GM12891 (cell line): Measurements from ENCODE around the gene RPP21.

Experiments used
- PAX5 ChIP-seq: IDR thresholded peaks from 2 replicates; pipeline ENCODE4 v1.6.1; 2011; ENCODE audit warnings: low read length, moderate library complexity, mild to moderate bottlenecking; ENCODE audit not compliant: insufficient read depth, severe bottlenecking
- POLR2A ChIP-seq: IDR thresholded peaks from 2 replicates; pipeline ENCODE4 v1.6.1; 2011; ENCODE audit warnings: low read depth, low read length, control low read depth
- POLR2AphosphoS5 ChIP-seq: IDR thresholded peaks from 2 replicates; pipeline ENCODE4 v1.6.1; 2011; ENCODE audit warnings: low read depth, low read length, control low read depth
- SPI1 ChIP-seq: IDR thresholded peaks from 2 replicates; pipeline ENCODE4 v1.6.1; 2011; ENCODE audit warnings: low read depth, low read length, control low read depth
- TAF1 ChIP-seq: IDR thresholded peaks from 2 replicates; pipeline ENCODE4 v1.6.1; 2011; ENCODE audit warnings: low read depth, low read length, control low read depth

GRCh38 chr6:30361661-30362060 lies 16.7 kb downstream of the RPP21 start:
- TF ChIP-seq PAX5 (no peak), POLR2A (no peak), POLR2AphosphoS5 (no peak), SPI1 (no peak), TAF1 (no peak)
